GM18951 (cell line): ENCODE data around the gene MRTFA.

ENCODE experiments used
- POLR2A ChIP-seq: IDR thresholded peaks from 4 replicates; pipeline ENCODE4 v1.6.1; 2011; ENCODE audit warnings: mild to moderate bottlenecking; ENCODE audit not compliant: insufficient read length, insufficient read depth; ENCODE audit errors: extremely low read depth
- in situ Hi-C: fragments of 300-500 bp; cut with MboI; formaldehyde crosslinking; loops from one replicate; pipeline ENCODE4 v1.12.0; 2022; ENCODE audit warnings: low sequenced_read_pairs, mixed read lengths, inconsistent platforms; ENCODE audit not compliant: unreplicated experiment

Gene MRTFA

GRCh38 chr22:40628354-40629042 lies 8.0 kb downstream of the MRTFA start:
- in situ Hi-C loops: loop anchor here (25.0 kb wide), 1 partner anchor 191 kb away; no protein-coding TSS in a partner anchor
- no peak for TF ChIP-seq POLR2A

- TF ChIP-seq POLR2A: no peak
- in situ Hi-C loops: loop anchor here (25.0 kb wide), 1 partner anchor 190 kb away; no protein-coding TSS in a partner anchor
Observed at GRCh38 chr22:40627612-40628011, 8.9 kb downstream of the MRTFA start.

GRCh38 chr22:40626851-40627250 lies 9.7 kb downstream of the MRTFA start:
- in situ Hi-C loops: loop anchor here (25.0 kb wide), 1 partner anchor 190 kb away; no protein-coding TSS in a partner anchor
- no peak for TF ChIP-seq POLR2A

- in situ Hi-C loops: loop anchor here (25.0 kb wide), 1 partner anchor 188 kb away; no protein-coding TSS in a partner anchor
Observed at GRCh38 chr22:40625794-40626193, 10.7 kb downstream of the MRTFA start.

- in situ Hi-C loops: loop anchor here (25.0 kb wide), 1 partner anchor 188 kb away; no protein-coding TSS in a partner anchor
Observed at GRCh38 chr22:40625281-40625680, 11.2 kb downstream of the MRTFA start.

- no peak for TF ChIP-seq POLR2A
- in situ Hi-C loops: loop anchor here (25.0 kb wide), 1 partner anchor 187 kb away; no protein-coding TSS in a partner anchor
Observed at GRCh38 chr22:40624770-40625169, 11.7 kb downstream of the MRTFA start.

- in situ Hi-C loops: no loop called here
- TF ChIP-seq POLR2A: no peak
Observed at GRCh38 chr22:40621309-40622151, 15.0 kb downstream of the MRTFA start.

- TF ChIP-seq POLR2A: no peak
- in situ Hi-C loops: no loop called here
Observed at GRCh38 chr22:40620464-40621046, 16.0 kb downstream of the MRTFA start.

GRCh38 chr22:40618400-40618799 lies 18.1 kb downstream of the MRTFA start:
- no peak for TF ChIP-seq POLR2A
- in situ Hi-C loops: no loop called here

- no peak for TF ChIP-seq POLR2A
Observed at GRCh38 chr22:40616578-40616977, 19.9 kb downstream of the MRTFA start.

GRCh38 chr22:40613067-40613466 lies 23.5 kb downstream of the MRTFA start:
- in situ Hi-C loops: no loop called here
- no peak for TF ChIP-seq POLR2A

More at GRCh38 chr22:40616578-40616977, 19.9 kb downstream of the MRTFA start:
- in situ Hi-C loops: no loop called here

GRCh38 chr22:40612291-40612751 lies 24.2 kb downstream of the MRTFA start:
- in situ Hi-C loops: no loop called here

GRCh38 chr22:40611606-40612005 lies 24.9 kb downstream of the MRTFA start:
- no peak for TF ChIP-seq POLR2A
- in situ Hi-C loops: no loop called here

More at GRCh38 chr22:40612291-40612751, 24.2 kb downstream of the MRTFA start:
- no peak for TF ChIP-seq POLR2A
